HG02943 (cell line): Measurements from ENCODE around the gene MGME1.

Experiments
- ATAC-seq: cut with Tn5 transposase; IDR thresholded peaks from one replicate; pipeline ENCODE4 v1.9.1; 2021; ENCODE audit warnings: mild to moderate bottlenecking, low read depth, moderate library complexity; ENCODE audit not compliant: unreplicated experiment

MGME1 gene

GRCh38 chr20:17987988-17988387 is 19.2 kb downstream of the MGME1 start:
- ATAC-seq = no peak

GRCh38 chr20:17990278-17990972 is 21.6 kb downstream of the MGME1 start:
- no peak for ATAC-seq

GRCh38 chr20:17992224-17992637 is 23.4 kb downstream of the MGME1 start:
- ATAC-seq = no peak

- no peak for ATAC-seq
These were observed 24.2 kb downstream of the MGME1 start for GRCh38 chr20:17992847-17993513.

GRCh38 chr20:17993546-17993945 is 24.7 kb downstream of the MGME1 start:
- ATAC-seq = no peak

GRCh38 chr20:17995967-17996819 is 27.4 kb downstream of the MGME1 start:
- no peak for ATAC-seq

- ATAC-seq = no peak
These were observed 29.6 kb downstream of the MGME1 start for GRCh38 chr20:17998446-17998845.

GRCh38 chr20:17999566-17999965 is 30.7 kb downstream of the MGME1 start:
- ATAC-seq = no peak

GRCh38 chr20:18001131-18001921 is 32.5 kb downstream of the MGME1 start:
- ATAC-seq = no peak

GRCh38 chr20:18003897-18004296 is 35.1 kb downstream of the MGME1 start:
- ATAC-seq = no peak

GRCh38 chr20:18004384-18005031 is 35.7 kb downstream of the MGME1 start:
- ATAC-seq = no peak

GRCh38 chr20:18005170-18005989 is 36.6 kb downstream of the MGME1 start:
- ATAC-seq = peak; percentile 88

- no peak for ATAC-seq
These were observed 37.2 kb downstream of the MGME1 start for GRCh38 chr20:18005990-18006364.

GRCh38 chr20:18006684-18007083 is 37.9 kb downstream of the MGME1 start:
- ATAC-seq = no peak

GRCh38 chr20:18007534-18008292 is 38.9 kb downstream of the MGME1 start:
- no peak for ATAC-seq

GRCh38 chr20:18009116-18009515 is 40.3 kb downstream of the MGME1 start:
- ATAC-seq = no peak

- no peak for ATAC-seq
These were observed 42.7 kb downstream of the MGME1 start for GRCh38 chr20:18011482-18011881.

GRCh38 chr20:18011951-18012645 is 43.3 kb downstream of the MGME1 start:
- no peak for ATAC-seq
